Inflammatory macrophage treated with lipopolysaccharide for 1 hour (primary cell): ENCODE data around the gene C1R.

Source experiments
- DNase-seq, 2 donors: peaks; one replicate each; pipeline ENCODE4 v3.0.0-alpha.2; 2020 to 2022

Gene C1R

DNA sequence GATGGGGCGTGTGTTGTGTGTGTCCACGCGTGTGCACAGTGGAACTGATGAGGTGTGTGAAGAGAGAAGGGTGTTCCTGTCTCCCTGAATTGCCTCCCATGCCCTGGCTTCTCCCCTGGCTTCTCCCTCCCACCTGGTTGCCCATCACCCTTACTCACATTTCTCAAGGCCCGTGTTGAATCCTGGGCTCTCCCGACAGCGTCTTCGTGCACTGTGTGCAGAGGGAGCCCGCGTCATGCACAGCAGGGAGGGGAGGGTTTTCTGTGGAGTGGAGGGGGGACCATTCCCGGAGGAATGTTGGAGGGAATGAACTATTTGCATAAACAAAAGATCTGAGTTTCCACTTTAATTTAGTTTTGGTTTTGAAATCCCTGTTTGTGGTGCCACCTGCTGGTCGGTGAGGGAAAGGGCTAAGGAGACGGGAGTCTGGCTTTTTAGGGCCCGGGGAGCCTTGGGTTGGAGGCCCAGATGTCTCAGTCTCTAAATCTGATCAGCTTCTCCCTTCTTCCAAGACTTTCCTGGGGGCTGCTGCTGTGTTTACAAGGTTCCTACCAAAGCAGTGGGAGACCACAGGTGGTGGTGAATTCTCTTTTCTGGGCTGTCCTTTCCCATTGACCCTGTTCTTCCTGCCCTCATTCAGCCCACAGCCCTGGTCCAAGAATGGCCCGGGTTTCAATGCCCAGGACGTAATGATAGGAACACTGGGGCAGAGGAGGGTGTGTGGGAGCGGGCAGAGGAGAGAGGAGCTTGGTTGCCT is at the start of gene C1R:
C1R (minus strand) TSS at position 217 of the 757 bp plus-strand sequence; CDS start at position 160, 57 bp downstream.
- DNase-seq: peak; percentile 28 to 77

GRCh38 chr12:7141351-7142005 is 49.2 kb upstream of the C1R start:
- no peak for DNase-seq

GRCh38 chr12:7139200-7139599 is 47.0 kb upstream of the C1R start:
- DNase-seq: peak; percentile 28 to 44

DNA sequence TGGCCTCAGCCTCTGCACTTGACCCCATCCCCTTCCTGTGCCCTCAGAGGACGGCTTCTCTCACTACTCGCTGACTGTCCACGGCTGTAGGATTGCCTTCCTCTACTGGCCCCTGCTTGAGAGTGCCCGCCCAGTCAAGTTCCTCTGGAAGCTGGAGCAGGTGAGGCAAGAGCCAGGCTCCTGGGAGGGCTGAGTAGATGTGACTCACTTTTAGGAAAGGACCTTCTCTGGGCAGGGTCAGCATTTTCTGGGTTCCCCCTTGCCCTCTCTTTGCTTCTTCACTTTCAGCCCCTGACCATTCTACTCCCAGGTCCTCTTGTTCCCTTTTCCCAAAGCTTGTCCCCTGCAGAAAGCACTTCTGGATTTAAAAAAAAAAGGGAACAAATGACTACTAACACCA is 45.7 kb upstream of the C1R start:
- DNase-seq: peak; percentile 48 to 61

- DNase-seq: no peak
Observed at GRCh38 chr12:7136676-7137075, 44.4 kb upstream of the C1R start.

DNA sequence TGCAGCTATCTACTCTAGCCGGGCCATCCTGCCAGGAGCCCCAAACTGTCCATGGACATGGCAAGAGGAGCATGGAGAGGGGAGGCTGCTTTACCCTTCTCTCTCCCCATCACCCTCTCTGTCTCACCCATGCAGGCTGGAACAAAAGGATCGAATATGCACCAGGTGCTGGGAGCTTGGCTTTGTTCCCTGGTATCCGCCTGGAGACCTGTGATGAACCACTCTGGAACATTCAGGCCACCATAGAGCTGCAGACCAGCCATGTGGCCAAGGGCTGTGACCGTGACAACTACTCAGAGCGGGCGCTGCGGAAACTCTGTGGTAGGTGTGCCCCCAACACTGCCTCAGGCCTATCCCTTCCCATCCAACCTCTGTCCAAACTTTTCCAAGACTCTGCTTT is 43.8 kb upstream of the C1R start:
- no peak for DNase-seq

DNA sequence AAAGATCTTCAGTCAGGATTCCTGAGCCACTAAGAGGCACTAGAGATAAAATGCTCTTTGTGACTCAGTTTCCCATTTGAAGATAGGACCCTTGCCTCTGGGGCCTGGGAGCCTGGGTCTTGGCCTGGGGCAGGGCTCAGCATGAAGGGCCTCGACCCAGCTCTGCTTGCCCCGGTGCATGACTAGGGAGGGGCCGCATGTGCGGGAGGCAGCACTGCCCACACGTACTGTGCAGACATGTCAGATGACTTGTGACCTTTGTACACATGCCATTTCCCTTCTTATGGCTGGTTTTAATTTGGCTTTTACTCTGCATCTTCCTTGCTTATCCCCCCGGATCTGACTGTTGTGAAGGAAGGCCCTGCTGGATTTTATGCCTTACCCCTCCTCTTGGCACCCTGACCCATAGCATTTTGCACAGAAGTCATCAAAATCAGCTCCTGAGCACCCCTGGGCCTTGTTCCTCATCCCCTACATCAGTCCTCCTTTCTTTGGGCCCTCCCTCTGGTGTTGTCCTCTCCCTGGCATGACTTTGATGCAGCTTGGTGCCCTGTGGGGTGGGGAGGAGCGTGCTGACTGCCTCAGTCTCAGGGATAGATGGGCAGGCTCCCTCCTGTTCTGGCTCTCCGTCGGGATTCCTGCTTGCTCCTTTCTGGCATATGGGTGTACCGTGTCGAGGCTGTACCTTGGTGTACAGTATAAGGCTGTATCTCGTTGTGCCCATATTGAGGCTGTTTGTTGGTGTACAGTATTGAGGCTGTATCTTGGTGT is 42.3 kb upstream of the C1R start:
- peak in 1 of 2 donors; percentile 29 for DNase-seq

DNA sequence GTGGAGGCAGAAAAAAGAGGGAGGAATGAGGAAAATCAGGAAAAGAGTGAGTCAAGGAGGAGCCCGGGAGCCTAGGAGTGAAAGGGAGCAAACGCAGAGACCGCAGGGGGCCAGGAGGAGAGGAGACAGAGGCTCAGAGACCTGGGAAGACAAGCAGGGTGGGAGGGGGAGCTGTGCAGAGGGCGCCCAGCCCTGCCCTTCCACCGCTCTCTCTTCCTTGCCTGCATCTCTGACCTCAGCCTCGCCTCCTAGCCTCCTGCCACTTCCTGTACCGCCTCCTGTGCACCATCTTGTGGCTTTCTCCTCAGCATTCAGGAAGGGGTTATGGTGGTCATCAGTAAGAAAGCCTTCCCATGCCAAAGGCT is 39.2 kb upstream of the C1R start:
- no peak for DNase-seq

GRCh38 chr12:7130701-7131501 is 38.7 kb upstream of the C1R start:
- DNase-seq: no peak

GRCh38 chr12:7129872-7130691 is 37.8 kb upstream of the C1R start, which contains the start of gene CLSTN3:
Gene CLSTN3 (plus strand): TSS chr12:7130371. CDS start chr12:7130649, 278 bp downstream.
- DNase-seq: peak; percentile 35 to 44

DNA sequence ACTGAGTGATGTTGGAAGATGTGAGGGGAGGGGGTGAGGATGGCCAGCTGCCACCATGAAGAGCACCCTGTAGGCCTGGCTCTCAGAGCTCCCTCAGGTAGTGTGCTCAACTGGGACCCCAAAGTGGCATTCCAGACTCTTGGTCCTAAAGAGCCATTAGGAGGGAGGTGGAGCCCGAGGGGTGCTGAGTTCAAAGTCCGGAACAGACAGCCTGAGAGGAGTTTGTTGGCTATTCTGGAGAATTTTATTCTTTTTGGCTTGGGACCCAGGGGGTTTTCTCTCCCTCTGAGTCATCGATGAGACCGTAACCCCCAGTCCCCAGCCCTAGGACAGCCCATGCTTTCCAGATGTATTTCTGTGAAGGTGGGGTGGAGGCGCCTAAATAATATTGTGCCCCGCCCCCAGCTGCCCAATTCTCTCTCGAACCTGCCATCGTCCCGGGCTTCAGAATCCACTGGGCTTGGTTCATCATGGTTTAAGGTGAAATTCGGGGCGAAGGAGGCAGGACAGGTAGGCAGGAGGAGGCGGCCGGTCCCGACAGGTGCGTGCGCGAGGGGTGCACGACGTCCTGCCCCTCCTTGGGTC is 37.1 kb upstream of the C1R start:
- DNase-seq: no peak

GRCh38 chr12:7128681-7129286 is 36.5 kb upstream of the C1R start, which contains the start of gene RBP5:
Gene RBP5 (minus strand): TSS chr12:7128889. CDS start chr12:7128775, 114 bp downstream.
- no peak for DNase-seq

- DNase-seq: no peak
Observed at GRCh38 chr12:7127916-7128626, 35.8 kb upstream of the C1R start.

GRCh38 chr12:7125632-7126227 is 33.5 kb upstream of the C1R start:
- DNase-seq: no peak

DNA sequence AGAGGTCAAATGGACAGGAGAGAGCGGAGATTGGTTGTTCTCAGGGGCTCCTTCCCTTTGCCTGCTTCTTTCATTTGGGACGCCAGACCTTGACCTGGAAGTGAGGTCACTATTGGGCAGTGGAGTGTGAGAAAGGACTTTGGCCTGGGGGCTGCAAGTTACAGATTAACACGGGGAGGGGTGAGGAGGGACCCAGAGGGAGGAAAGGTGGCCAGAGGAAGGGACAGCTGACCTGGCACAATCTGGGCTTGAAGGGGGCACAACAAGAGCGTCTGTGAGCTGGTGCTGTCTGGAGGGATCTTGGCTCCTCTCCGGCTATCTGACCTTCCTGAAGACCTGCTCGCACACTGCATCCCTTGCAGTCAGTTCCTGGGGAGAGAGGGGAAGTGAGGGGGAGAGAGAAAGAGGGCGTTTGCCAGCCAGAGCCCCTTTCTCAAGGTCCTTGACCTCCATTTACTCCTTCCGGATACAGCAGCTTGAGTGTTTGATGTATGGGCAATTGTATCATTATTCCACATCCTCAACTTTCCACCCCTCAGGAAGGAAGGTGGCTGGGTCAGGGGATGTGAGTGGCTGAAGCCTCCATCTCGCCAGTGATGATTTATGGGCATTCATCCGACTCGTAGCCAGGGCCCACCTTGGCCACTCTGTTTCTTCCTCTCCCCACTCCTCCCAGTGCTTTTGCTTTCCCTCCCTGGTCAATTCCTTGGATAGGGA is 31.7 kb upstream of the C1R start:
- no peak for DNase-seq

DNA sequence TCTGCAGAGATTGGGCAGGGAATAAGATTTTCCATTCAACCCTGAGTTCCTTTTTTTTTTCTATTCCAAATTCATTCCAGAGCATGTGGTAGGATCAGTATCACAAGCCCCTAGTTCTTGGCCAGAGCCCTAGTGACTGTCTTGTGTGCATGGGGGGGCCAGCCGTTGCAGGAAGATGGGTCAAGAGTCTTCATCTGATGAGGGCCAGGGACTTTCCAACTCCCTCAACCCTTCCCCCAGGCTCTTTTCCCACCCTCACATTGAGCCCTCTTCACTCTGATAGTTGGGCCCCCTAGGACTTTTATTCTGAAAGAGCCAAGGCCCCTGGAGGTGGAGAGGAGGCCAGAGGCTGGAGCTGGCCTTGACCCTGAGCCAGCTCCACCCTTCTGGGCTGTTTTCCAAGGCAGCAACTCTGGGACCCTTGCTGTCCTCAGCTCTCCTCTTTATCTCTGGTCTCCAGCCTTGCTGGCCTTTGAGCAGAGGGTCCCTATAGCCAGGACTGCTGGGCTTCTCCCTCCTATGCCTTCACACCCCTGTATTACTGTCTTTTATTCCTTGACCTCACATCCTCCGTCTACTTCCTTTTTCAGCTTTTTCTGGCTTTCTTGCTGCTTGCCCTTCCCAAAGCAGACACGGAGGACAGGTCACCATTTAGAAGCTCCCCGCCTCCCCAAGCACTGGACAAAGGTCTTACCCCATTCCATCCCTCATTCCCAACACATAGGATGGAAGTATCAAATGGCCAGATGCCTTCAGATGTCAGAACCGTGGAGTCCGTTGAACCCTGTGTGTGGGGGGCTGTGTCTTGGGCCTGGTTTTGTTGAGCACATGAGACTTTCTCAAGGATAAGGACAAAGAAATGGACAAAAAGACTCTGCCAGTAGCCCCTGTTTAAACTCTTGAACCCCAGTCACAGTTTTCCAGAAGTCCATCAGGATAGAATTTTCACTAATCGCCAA is 30.8 kb upstream of the C1R start:
- no peak for DNase-seq

- no peak for DNase-seq
Observed at GRCh38 chr12:7121324-7121723, 29.1 kb upstream of the C1R start.

- DNase-seq: no peak
Observed at GRCh38 chr12:7120166-7120565, 27.9 kb upstream of the C1R start.
